C4-2B (cell line): Measurements from ENCODE around the gene KLHL26.

Experiments
- CTCF ChIP-seq: fragments of 450-650 bp; conservative IDR thresholded peaks from 2 replicates; pipeline ENCODE4 v1.5.1; 2017; ENCODE audit warnings: mild to moderate bottlenecking
- ZFX ChIP-seq: fragments of 450-650 bp; IDR thresholded peaks from 2 replicates; pipeline ENCODE4 v1.6.1; 2017

- no peak for TF ChIP-seq CTCF
- no peak for TF ChIP-seq ZFX
These were observed 81.2 kb downstream of the KLHL26 start for GRCh38 chr19:18718015-18718526.
